Keratinocyte (primary cell): Measurements from ENCODE around the gene MEG3. TPM values are rescaled to one million over a fixed set of nuclear protein-coding genes. Genes with fewer than 3 reads are reported as not detected.

ENCODE experiments used
- DNase-seq: peaks from one replicate; pipeline ENCODE4 v3.0.0-alpha.2; 2011; ENCODE audit warnings: low read depth, missing footprints, low spot score
- FAIRE-seq: peaks from 2 replicates; lab custom pipeline; 2011; peaks lifted over from hg19 to GRCh38; lab: Jason Lieb, UNC
- H2AFZ ChIP-seq: 2 replicates; pipeline ENCODE4 v1.6.0; 2012; ENCODE audit warnings: low read length, control low read depth, inconsistent platforms; ENCODE audit not compliant: control insufficient read depth
- H3K27ac ChIP-seq: 2 replicates; pipeline ENCODE4 v1.5.1; 2011; ENCODE audit warnings: low read length; ENCODE audit not compliant: control insufficient read depth, insufficient read depth
- H3K27me3 ChIP-seq: 3 replicates; pipeline ENCODE4 v1.6.0; 2011; ENCODE audit warnings: low read length; ENCODE audit not compliant: control insufficient read depth, insufficient read depth; ENCODE audit errors: extremely low read depth
- H3K36me3 ChIP-seq, 2 experiments: 2 replicates in 1 of 2; 3 replicates in 1 of 2; pipeline ENCODE4 v1.5.1; 2011; ENCODE audit warnings: low read length in 2 of 2, mild to moderate bottlenecking in 1 of 2; ENCODE audit not compliant: control insufficient read depth in 2 of 2, insufficient read depth in 2 of 2; ENCODE audit errors: extremely low read depth in 1 of 2
- H3K4me1 ChIP-seq: 3 replicates; pipeline ENCODE4 v1.5.1; 2011; ENCODE audit warnings: low read length; ENCODE audit not compliant: control insufficient read depth, insufficient read depth; ENCODE audit errors: extremely low read depth
- H3K4me2 ChIP-seq: 3 replicates; pipeline ENCODE4 v1.6.0; 2011; ENCODE audit warnings: low read depth, low read length; ENCODE audit not compliant: control insufficient read depth, insufficient read depth; ENCODE audit errors: extremely low read depth
- H3K4me3 ChIP-seq, 3 experiments: fragments of 200-600 bp in 1 of 3; sonication (generic) in 1 of 3; 2 replicates in 2 of 3; 3 replicates in 1 of 3; pipeline ENCODE4 v1.5.1; 2011 to 2016; ENCODE audit warnings: low read length in 3 of 3, mild to moderate bottlenecking in 3 of 3, control low read depth in 2 of 3, inconsistent platforms in 1 of 3, low read depth in 1 of 3, mixed read lengths in 1 of 3, mixed run types in 1 of 3, moderate library complexity in 1 of 3; ENCODE audit not compliant: control insufficient read depth in 2 of 3, insufficient read depth in 2 of 3; ENCODE audit errors: extremely low read depth in 1 of 3
- H3K79me2 ChIP-seq: 2 replicates; pipeline ENCODE4 v1.6.0; 2012; ENCODE audit warnings: low read length; ENCODE audit not compliant: control insufficient read depth, insufficient read depth
- H3K9ac ChIP-seq: 3 replicates; pipeline ENCODE4 v1.6.0; 2011; ENCODE audit warnings: low read length; ENCODE audit not compliant: control insufficient read depth, insufficient read depth; ENCODE audit errors: extremely low read depth
- H3K9me1 ChIP-seq: 3 replicates; pipeline ENCODE4 v1.6.0; 2011; ENCODE audit warnings: low read length; ENCODE audit not compliant: control insufficient read depth, insufficient read depth; ENCODE audit errors: extremely low read depth
- H3K9me3 ChIP-seq: 2 replicates; pipeline ENCODE4 v1.5.1; 2012; ENCODE audit warnings: low read depth, low read length; ENCODE audit not compliant: control insufficient read depth
- H4K20me1 ChIP-seq: 3 replicates; pipeline ENCODE4 v1.6.0; 2011; ENCODE audit warnings: low read length; ENCODE audit not compliant: control insufficient read depth, insufficient read depth; ENCODE audit errors: extremely low read depth
- CTCF ChIP-seq, 3 experiments: IDR thresholded peaks in 1 of 3; conservative IDR thresholded peaks in 1 of 3; optimal IDR thresholded peaks in 1 of 3; 2 replicates in 2 of 3; 3 replicates in 1 of 3; pipeline versions ENCODE3 to v1.5.1; 2011; ENCODE audit warnings: low read length in 3 of 3, mild to moderate bottlenecking in 3 of 3, moderate library complexity in 2 of 3, control low read depth in 1 of 3, inconsistent platforms in 1 of 3; ENCODE audit not compliant: insufficient read depth in 2 of 3; ENCODE audit errors: extremely low read depth in 1 of 3
- EZH2 ChIP-seq: IDR thresholded peaks from one replicate; pipeline ENCODE4 v1.6.1; 2012; ENCODE audit warnings: inconsistent platforms, mild to moderate bottlenecking, low read length, moderate library complexity
- dilution Hi-C: fragments of 300-500 bp; cut with MboI; formaldehyde crosslinking; loops from one replicate; pipeline ENCODE4 v1.7.0; 2020; ENCODE audit warnings: low sequenced_read_pairs; ENCODE audit not compliant: extremely low pct_ligation_motif_present
- polyA plus RNA-seq, 5 experiments: library from polyadenylated mRNA; depleted of rRNA in 3 of 5; stranded (reverse) in 3 of 5; stranded (forward) in 1 of 5; unstranded in 1 of 5; fragments of >200 nt; gene quantifications; 1 replicate in 1 of 5; 2 replicates in 3 of 5; 3 replicates in 1 of 5; pipeline versions ENCODE4 v1.2.1 to v1.2.3, GENCODE V29; 2011 to 2012; ENCODE audit warnings: missing spikeins in 2 of 5, low read depth in 1 of 5, low replicate concordance in 1 of 5

Gene MEG3
- polyA plus RNA-seq, 1 donor (not counting 4 experiments of a cell fraction or from before 2014, with no cell fraction given): 5.6 TPM

DNA sequence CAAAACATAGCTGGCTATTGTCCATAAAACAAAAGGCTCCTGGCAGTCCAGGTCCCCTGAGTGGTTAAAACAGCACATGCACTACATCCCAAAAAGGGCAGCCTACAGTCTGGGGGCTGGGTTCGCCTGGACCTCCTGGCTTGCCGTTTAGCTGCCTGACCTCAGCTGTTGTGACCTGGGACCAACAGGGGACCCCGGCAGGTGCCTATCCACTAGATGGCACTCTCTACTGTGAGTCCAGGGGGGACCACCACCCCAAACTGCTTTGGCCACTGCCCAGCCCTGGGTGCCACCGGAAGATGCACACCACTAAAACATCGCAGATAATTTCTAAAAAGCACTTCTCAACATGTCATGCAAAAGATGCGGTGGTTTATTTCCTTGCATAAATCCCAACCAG lies 80.5 kb downstream of the MEG3 start:
- H3K9me1 ChIP-seq: no peaks in the 10 kb centered on the region
- H3K9me3 ChIP-seq: no peaks in the 10 kb centered on the region
- H3K4me2 ChIP-seq: no peak overlapping the region
- no peaks in the 10 kb centered on the region for H3K79me2 ChIP-seq
- H3K36me3 ChIP-seq: no peaks in the 10 kb centered on the region
- H4K20me1 ChIP-seq: no peaks in the 10 kb centered on the region
- DNase-seq: no peak
- no peak overlapping the region for H3K4me3 ChIP-seq
- H2AFZ ChIP-seq: no peak overlapping the region
- H3K4me1 ChIP-seq: no peaks in the 10 kb centered on the region
- dilution Hi-C loops: no loop called here
- no peak overlapping the region for H3K27ac ChIP-seq
- peak in 1 of 3 experiments; percentile 39 for TF ChIP-seq CTCF (optimal IDR thresholded peaks at IDR 0.05 in 1 of 3, IDR thresholded peaks at IDR 0.05 in 1 of 3, conservative IDR thresholded peaks at IDR 0.05 in 1 of 3; ENCODE audit: extremely low read depth in 1 of 3, insufficient read depth in 2 of 3, low read length in 3 of 3)
- no peak for TF ChIP-seq EZH2
- peaks cover 15% of the 10 kb centered on the region for H3K27me3 ChIP-seq
- FAIRE-seq: no peak
- no peak overlapping the region for H3K9ac ChIP-seq

DNA sequence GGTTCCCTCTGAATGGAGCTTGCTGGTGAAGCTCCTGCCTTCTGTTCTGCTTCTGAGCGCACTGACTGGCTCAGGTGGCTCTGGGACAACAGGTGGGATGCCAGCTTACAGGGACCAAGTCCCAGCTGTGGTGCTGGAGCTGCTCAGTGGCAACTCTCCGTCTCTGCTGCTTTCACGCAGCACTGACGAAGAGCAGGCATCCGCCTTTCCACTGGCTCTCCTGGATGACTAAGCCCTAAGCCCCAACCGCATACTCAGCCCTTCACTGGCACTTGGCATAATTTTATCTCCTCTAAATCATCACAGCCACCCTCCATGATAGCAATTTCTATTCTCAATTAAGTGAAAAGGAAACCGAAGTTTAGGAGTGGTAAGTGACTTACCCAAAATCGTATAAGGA lies 81.3 kb downstream of the MEG3 start:
- no peak overlapping the region for H3K4me2 ChIP-seq
- H3K9me1 ChIP-seq: no peaks in the 10 kb centered on the region
- H3K4me3 ChIP-seq: no peak overlapping the region
- no peaks in the 10 kb centered on the region for H3K36me3 ChIP-seq
- no peak for TF ChIP-seq EZH2
- TF ChIP-seq CTCF (optimal IDR thresholded peaks at IDR 0.05 in 1 of 3, IDR thresholded peaks at IDR 0.05 in 1 of 3, conservative IDR thresholded peaks at IDR 0.05 in 1 of 3; ENCODE audit: extremely low read depth in 1 of 3, insufficient read depth in 2 of 3, low read length in 3 of 3): no peak
- no peaks in the 10 kb centered on the region for H4K20me1 ChIP-seq
- H3K27me3 ChIP-seq: peaks cover 15% of the 10 kb centered on the region
- H3K79me2 ChIP-seq: no peaks in the 10 kb centered on the region
- H3K9me3 ChIP-seq: no peaks in the 10 kb centered on the region
- H2AFZ ChIP-seq: no peak overlapping the region
- dilution Hi-C loops: no loop called here
- FAIRE-seq (no peak), DNase-seq (no peak)
- H3K27ac ChIP-seq: no peak overlapping the region
- H3K4me1 ChIP-seq: no peaks in the 10 kb centered on the region
- H3K9ac ChIP-seq: no peak overlapping the region
